Keratinocyte (primary cell): ENCODE data around the gene CHD9NB. TPM values are rescaled to one million over a fixed set of nuclear protein-coding genes. Genes with fewer than 3 reads are reported as not detected.

ENCODE experiments used
- DNase-seq: peaks from one replicate; pipeline ENCODE4 v3.0.0-alpha.2; 2011; ENCODE audit warnings: low read depth, missing footprints, low spot score
- FAIRE-seq: peaks from 2 replicates; lab custom pipeline; 2011; peaks lifted over from hg19 to GRCh38; lab: Jason Lieb, UNC
- H2AFZ ChIP-seq: 2 replicates; pipeline ENCODE4 v1.6.0; 2012; ENCODE audit warnings: low read length, control low read depth, inconsistent platforms; ENCODE audit not compliant: control insufficient read depth
- H3K27ac ChIP-seq: 2 replicates; pipeline ENCODE4 v1.5.1; 2011; ENCODE audit warnings: low read length; ENCODE audit not compliant: control insufficient read depth, insufficient read depth
- H3K27me3 ChIP-seq: 3 replicates; pipeline ENCODE4 v1.6.0; 2011; ENCODE audit warnings: low read length; ENCODE audit not compliant: control insufficient read depth, insufficient read depth; ENCODE audit errors: extremely low read depth
- H3K36me3 ChIP-seq, 2 experiments: 2 replicates in 1 of 2; 3 replicates in 1 of 2; pipeline ENCODE4 v1.5.1; 2011; ENCODE audit warnings: low read length in 2 of 2, mild to moderate bottlenecking in 1 of 2; ENCODE audit not compliant: control insufficient read depth in 2 of 2, insufficient read depth in 2 of 2; ENCODE audit errors: extremely low read depth in 1 of 2
- H3K4me1 ChIP-seq: 3 replicates; pipeline ENCODE4 v1.5.1; 2011; ENCODE audit warnings: low read length; ENCODE audit not compliant: control insufficient read depth, insufficient read depth; ENCODE audit errors: extremely low read depth
- H3K4me2 ChIP-seq: 3 replicates; pipeline ENCODE4 v1.6.0; 2011; ENCODE audit warnings: low read depth, low read length; ENCODE audit not compliant: control insufficient read depth, insufficient read depth; ENCODE audit errors: extremely low read depth
- H3K4me3 ChIP-seq, 3 experiments: fragments of 200-600 bp in 1 of 3; sonication (generic) in 1 of 3; 2 replicates in 2 of 3; 3 replicates in 1 of 3; pipeline ENCODE4 v1.5.1; 2011 to 2016; ENCODE audit warnings: low read length in 3 of 3, mild to moderate bottlenecking in 3 of 3, control low read depth in 2 of 3, inconsistent platforms in 1 of 3, low read depth in 1 of 3, mixed read lengths in 1 of 3, mixed run types in 1 of 3, moderate library complexity in 1 of 3; ENCODE audit not compliant: control insufficient read depth in 2 of 3, insufficient read depth in 2 of 3; ENCODE audit errors: extremely low read depth in 1 of 3
- H3K79me2 ChIP-seq: 2 replicates; pipeline ENCODE4 v1.6.0; 2012; ENCODE audit warnings: low read length; ENCODE audit not compliant: control insufficient read depth, insufficient read depth
- H3K9ac ChIP-seq: 3 replicates; pipeline ENCODE4 v1.6.0; 2011; ENCODE audit warnings: low read length; ENCODE audit not compliant: control insufficient read depth, insufficient read depth; ENCODE audit errors: extremely low read depth
- H3K9me1 ChIP-seq: 3 replicates; pipeline ENCODE4 v1.6.0; 2011; ENCODE audit warnings: low read length; ENCODE audit not compliant: control insufficient read depth, insufficient read depth; ENCODE audit errors: extremely low read depth
- H3K9me3 ChIP-seq: 2 replicates; pipeline ENCODE4 v1.5.1; 2012; ENCODE audit warnings: low read depth, low read length; ENCODE audit not compliant: control insufficient read depth
- H4K20me1 ChIP-seq: 3 replicates; pipeline ENCODE4 v1.6.0; 2011; ENCODE audit warnings: low read length; ENCODE audit not compliant: control insufficient read depth, insufficient read depth; ENCODE audit errors: extremely low read depth
- EZH2 ChIP-seq: IDR thresholded peaks from one replicate; pipeline ENCODE4 v1.6.1; 2012; ENCODE audit warnings: inconsistent platforms, mild to moderate bottlenecking, low read length, moderate library complexity
- dilution Hi-C: fragments of 300-500 bp; cut with MboI; formaldehyde crosslinking; loops from one replicate; pipeline ENCODE4 v1.7.0; 2020; ENCODE audit warnings: low sequenced_read_pairs; ENCODE audit not compliant: extremely low pct_ligation_motif_present
- polyA plus RNA-seq, 5 experiments: library from polyadenylated mRNA; depleted of rRNA in 3 of 5; stranded (reverse) in 3 of 5; stranded (forward) in 1 of 5; unstranded in 1 of 5; fragments of >200 nt; gene quantifications; 1 replicate in 1 of 5; 2 replicates in 3 of 5; 3 replicates in 1 of 5; pipeline versions ENCODE4 v1.2.1 to v1.2.3, GENCODE V29; 2011 to 2012; ENCODE audit warnings: missing spikeins in 2 of 5, low read depth in 1 of 5, low replicate concordance in 1 of 5
- TF ChIP-seq, protein P1 (sequence below), 3 experiments: IDR thresholded peaks in 1 of 3; conservative IDR thresholded peaks in 1 of 3; optimal IDR thresholded peaks in 1 of 3; 2 replicates in 2 of 3; 3 replicates in 1 of 3; pipeline versions ENCODE3 to v1.5.1; 2011; ENCODE audit warnings: low read length in 3 of 3, mild to moderate bottlenecking in 3 of 3, moderate library complexity in 2 of 3, control low read depth in 1 of 3, inconsistent platforms in 1 of 3; ENCODE audit not compliant: insufficient read depth in 2 of 3; ENCODE audit errors: extremely low read depth in 1 of 3

CHD9NB gene
- polyA plus RNA-seq, 1 donor (not counting 4 experiments of a cell fraction or from before 2014, with no cell fraction given) = 0.64 TPM

GRCh38 chr16:53034306-53034705 is 18.4 kb downstream of the CHD9NB start:
- Histone ChIP-seq H4K20me1 (no peaks in the 10 kb centered on the region), H3K4me1 (peaks cover 19% of the 10 kb centered on the region), H3K36me3 (no peaks in the 10 kb centered on the region), H3K27ac (no peak overlapping the region), H3K9me3 (peaks cover 3% of the 10 kb centered on the region), H3K9me1 (no peaks in the 10 kb centered on the region), H3K27me3 (no peaks in the 10 kb centered on the region), H3K4me2 (no peak overlapping the region), H3K79me2 (no peaks in the 10 kb centered on the region), H3K4me3 (no peak overlapping the region), H3K9ac (no peak overlapping the region), H2AFZ (no peak overlapping the region)
- FAIRE-seq (peak; percentile 17), DNase-seq (no peak)
- dilution Hi-C loops = no loop called here
- TF ChIP-seq, protein P1, sequence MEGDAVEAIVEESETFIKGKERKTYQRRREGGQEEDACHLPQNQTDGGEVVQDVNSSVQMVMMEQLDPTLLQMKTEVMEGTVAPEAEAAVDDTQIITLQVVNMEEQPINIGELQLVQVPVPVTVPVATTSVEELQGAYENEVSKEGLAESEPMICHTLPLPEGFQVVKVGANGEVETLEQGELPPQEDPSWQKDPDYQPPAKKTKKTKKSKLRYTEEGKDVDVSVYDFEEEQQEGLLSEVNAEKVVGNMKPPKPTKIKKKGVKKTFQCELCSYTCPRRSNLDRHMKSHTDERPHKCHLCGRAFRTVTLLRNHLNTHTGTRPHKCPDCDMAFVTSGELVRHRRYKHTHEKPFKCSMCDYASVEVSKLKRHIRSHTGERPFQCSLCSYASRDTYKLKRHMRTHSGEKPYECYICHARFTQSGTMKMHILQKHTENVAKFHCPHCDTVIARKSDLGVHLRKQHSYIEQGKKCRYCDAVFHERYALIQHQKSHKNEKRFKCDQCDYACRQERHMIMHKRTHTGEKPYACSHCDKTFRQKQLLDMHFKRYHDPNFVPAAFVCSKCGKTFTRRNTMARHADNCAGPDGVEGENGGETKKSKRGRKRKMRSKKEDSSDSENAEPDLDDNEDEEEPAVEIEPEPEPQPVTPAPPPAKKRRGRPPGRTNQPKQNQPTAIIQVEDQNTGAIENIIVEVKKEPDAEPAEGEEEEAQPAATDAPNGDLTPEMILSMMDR (optimal IDR thresholded peaks at IDR 0.05 in 1 of 3, IDR thresholded peaks at IDR 0.05 in 1 of 3, conservative IDR thresholded peaks at IDR 0.05 in 1 of 3; ENCODE audit: extremely low read depth in 1 of 3, insufficient read depth in 2 of 3, low read length in 3 of 3) = no peak
- no peak for TF ChIP-seq EZH2

- no peak overlapping the region for H3K4me2 ChIP-seq
- DNase-seq (no peak), FAIRE-seq (peak; percentile 26)
- H3K9me3 ChIP-seq = peaks cover 3% of the 10 kb centered on the region
- H3K36me3 ChIP-seq = no peaks in the 10 kb centered on the region
- no peaks in the 10 kb centered on the region for H3K27me3 ChIP-seq
- H3K79me2 ChIP-seq = no peaks in the 10 kb centered on the region
- H3K4me3 ChIP-seq = no peak overlapping the region
- no peaks in the 10 kb centered on the region for H3K9me1 ChIP-seq
- dilution Hi-C loops = no loop called here
- no peak for TF ChIP-seq EZH2
- TF ChIP-seq, protein P1 (optimal IDR thresholded peaks at IDR 0.05 in 1 of 3, IDR thresholded peaks at IDR 0.05 in 1 of 3, conservative IDR thresholded peaks at IDR 0.05 in 1 of 3; ENCODE audit: extremely low read depth in 1 of 3, insufficient read depth in 2 of 3, low read length in 3 of 3) = no peak
- no peaks in the 10 kb centered on the region for H4K20me1 ChIP-seq
- peak overlapping the region; percentile 3 for H2AFZ ChIP-seq
- peaks cover 16% of the 10 kb centered on the region for H3K4me1 ChIP-seq
- no peak overlapping the region for H3K9ac ChIP-seq
- no peak overlapping the region for H3K27ac ChIP-seq
Measured at GRCh38 chr16:53031323-53031942, 21.3 kb downstream of the CHD9NB start.
